Measurements from ENCODE around the gene COASY. TPM values are rescaled to one million over a fixed set of nuclear protein-coding genes. Genes with fewer than 3 reads are reported as not detected.

The COASY gene
- total RNA-seq, 2 experiments from 2014 or later, result 42.9 to 123 TPM

DNA sequence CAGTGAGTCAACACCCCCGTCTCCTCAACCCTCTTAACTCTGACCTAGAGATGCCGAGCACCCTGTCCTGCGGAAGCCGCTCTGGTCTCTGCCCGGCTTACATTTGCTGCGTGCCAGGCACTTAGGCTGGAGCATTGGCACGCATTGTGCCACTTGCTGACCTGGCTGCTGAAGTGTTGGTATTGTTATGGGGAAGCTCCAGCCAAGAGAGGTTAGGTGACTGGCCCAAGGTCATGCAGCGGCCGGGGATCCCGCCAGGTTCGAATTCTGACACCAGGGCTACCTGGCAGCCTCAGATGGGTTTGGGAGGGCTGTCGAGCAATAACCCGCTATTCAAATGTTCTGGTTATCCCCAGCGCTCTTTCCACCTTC, 14.3 kb upstream of the COASY start:
- Histone ChIP-seq H3K4me1 (ENCODE audit: insufficient read depth, low read length, poor library complexity, severe bottlenecking) (peaks cover 8% of the 10 kb centered on the region), H3K4me3 (ENCODE audit: low read depth, low read length, poor library complexity, severe bottlenecking) (peak overlapping the region; percentile 48), H2AFZ (ENCODE audit: low read length) (no peak overlapping the region), H3K27ac (ENCODE audit: low read depth, low read length, poor library complexity, severe bottlenecking) (no peak overlapping the region), H3K9me3 (ENCODE audit: low read length) (no peaks in the 10 kb centered on the region), H3K4me2 (ENCODE audit: low read length) (peak overlapping the region; percentile 57), H3K9me2 (ENCODE audit: insufficient read depth, low read length) (no peaks in the 10 kb centered on the region), H4K20me1 (ENCODE audit: insufficient read depth, low read length) (no peaks in the 10 kb centered on the region), H3K79me2 (ENCODE audit: insufficient read depth, low read depth, low read length) (no peaks in the 10 kb centered on the region), H3K36me3 (ENCODE audit: insufficient read depth, low read length) (peaks cover 7% of the 10 kb centered on the region; the same call in 1 of the 2 replicates)
- TF ChIP-seq EZH2phosphoT487 (IDR thresholded peaks at IDR 0.05; ENCODE audit: borderline replicate concordance, low read depth, low read length), result no peak
- TF ChIP-seq, protein P1, sequence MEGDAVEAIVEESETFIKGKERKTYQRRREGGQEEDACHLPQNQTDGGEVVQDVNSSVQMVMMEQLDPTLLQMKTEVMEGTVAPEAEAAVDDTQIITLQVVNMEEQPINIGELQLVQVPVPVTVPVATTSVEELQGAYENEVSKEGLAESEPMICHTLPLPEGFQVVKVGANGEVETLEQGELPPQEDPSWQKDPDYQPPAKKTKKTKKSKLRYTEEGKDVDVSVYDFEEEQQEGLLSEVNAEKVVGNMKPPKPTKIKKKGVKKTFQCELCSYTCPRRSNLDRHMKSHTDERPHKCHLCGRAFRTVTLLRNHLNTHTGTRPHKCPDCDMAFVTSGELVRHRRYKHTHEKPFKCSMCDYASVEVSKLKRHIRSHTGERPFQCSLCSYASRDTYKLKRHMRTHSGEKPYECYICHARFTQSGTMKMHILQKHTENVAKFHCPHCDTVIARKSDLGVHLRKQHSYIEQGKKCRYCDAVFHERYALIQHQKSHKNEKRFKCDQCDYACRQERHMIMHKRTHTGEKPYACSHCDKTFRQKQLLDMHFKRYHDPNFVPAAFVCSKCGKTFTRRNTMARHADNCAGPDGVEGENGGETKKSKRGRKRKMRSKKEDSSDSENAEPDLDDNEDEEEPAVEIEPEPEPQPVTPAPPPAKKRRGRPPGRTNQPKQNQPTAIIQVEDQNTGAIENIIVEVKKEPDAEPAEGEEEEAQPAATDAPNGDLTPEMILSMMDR (conservative IDR thresholded peaks at IDR 0.05; ENCODE audit: low read length), result no peak
- no peak for DNase-seq (ENCODE audit: low spot score)
- no TSS peak for BruUV-seq (replicated peaks)
- CTCF ChIA-PET (ENCODE audit: unreplicated experiment), result interaction anchor here (0.6 to 1.0 kb wide), 2 partner anchors 20 to 318 kb away, joined by 3 read pairs; no protein-coding TSS in a partner anchor
- intact Hi-C loops (cut with micrococcal nuclease; ENCODE audit: unreplicated experiment), result loop anchor here (2.0 kb wide), 1 partner anchor 29 kb away; the partner anchor contains the start of gene PSMC3IP
- POLR2A ChIA-PET, result no interaction called here

DNA sequence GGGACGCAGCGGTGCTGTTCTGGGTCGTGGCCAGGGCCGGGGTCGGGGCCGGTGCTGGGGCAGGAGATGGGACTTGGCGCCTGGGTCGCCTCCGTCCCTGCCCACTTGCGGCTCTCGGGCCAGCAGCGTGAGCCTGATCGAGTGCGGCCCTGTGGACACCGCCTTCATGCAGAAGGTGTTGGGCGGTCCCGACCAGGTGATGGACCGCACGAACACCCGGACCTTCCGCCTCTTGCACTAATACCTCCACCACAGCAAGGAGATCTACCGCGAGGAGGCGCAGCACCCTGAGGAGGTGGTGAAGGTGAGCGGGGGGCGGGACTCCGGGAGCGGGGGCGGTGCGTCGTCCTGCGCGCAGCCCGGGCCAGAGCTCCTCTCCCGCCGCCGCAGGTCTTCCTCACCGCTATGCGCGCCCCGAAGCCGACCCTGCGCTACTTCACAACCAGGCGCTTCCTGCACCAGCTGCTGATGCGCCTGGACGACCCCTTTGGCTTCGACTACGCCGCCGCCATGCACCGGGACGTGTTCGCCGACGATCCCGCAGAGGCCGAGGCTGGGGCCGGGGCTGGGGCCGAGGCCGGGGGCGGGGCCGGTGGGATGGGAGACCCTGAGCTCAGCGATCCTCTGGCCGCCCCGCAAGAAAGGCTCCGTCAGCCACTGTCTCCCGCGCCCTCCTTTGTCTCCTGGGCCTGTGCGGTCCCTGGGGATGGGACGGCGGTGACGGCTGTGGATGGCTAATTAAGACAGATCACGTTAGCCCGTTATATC, 13.7 kb upstream of the COASY start:
- H3K4me2 ChIP-seq (ENCODE audit: low read length), result peak overlapping the region; percentile 57
- no TSS peak for BruUV-seq (replicated peaks)
- no peaks in the 10 kb centered on the region for H3K79me2 ChIP-seq (ENCODE audit: insufficient read depth, low read depth, low read length)
- H3K36me3 ChIP-seq (ENCODE audit: insufficient read depth, low read length), result peaks cover 5% of the 10 kb centered on the region; the same call in 1 of the 2 replicates
- H3K27ac ChIP-seq (ENCODE audit: low read depth, low read length, poor library complexity, severe bottlenecking), result no peak overlapping the region
- POLR2A ChIA-PET, result no interaction called here
- TF ChIP-seq, protein P1 (conservative IDR thresholded peaks at IDR 0.05; ENCODE audit: low read length), result peak; percentile 77
- TF ChIP-seq EZH2phosphoT487 (IDR thresholded peaks at IDR 0.05; ENCODE audit: borderline replicate concordance, low read depth, low read length), result no peak
- peaks cover 8% of the 10 kb centered on the region for H3K4me1 ChIP-seq (ENCODE audit: insufficient read depth, low read length, poor library complexity, severe bottlenecking)
- no peaks in the 10 kb centered on the region for H3K9me2 ChIP-seq (ENCODE audit: insufficient read depth, low read length)
- intact Hi-C loops (cut with micrococcal nuclease; ENCODE audit: unreplicated experiment), result loop anchor here (2.0 kb wide), 1 partner anchor 29 kb away; the partner anchor contains the start of gene PSMC3IP
- DNase-seq (ENCODE audit: low spot score), result peak; percentile 84
- H3K4me3 ChIP-seq (ENCODE audit: low read depth, low read length, poor library complexity, severe bottlenecking), result peak overlapping the region; percentile 48
- H3K9me3 ChIP-seq (ENCODE audit: low read length), result no peaks in the 10 kb centered on the region
- H2AFZ ChIP-seq (ENCODE audit: low read length), result no peak overlapping the region
- CTCF ChIA-PET (ENCODE audit: unreplicated experiment), result interaction anchor here (0.6 to 1.0 kb wide), 2 partner anchors 21 to 318 kb away, joined by 3 read pairs; no protein-coding TSS in a partner anchor
- H4K20me1 ChIP-seq (ENCODE audit: insufficient read depth, low read length), result no peaks in the 10 kb centered on the region
